ENCODE results near the gene RGS1.
"Not testable (repeated sequence)": the region's sequence is repeated elsewhere in the genome, so short reads cannot be mapped to it uniquely, and the experiment has no call there.

RGS1 gene

DNA sequence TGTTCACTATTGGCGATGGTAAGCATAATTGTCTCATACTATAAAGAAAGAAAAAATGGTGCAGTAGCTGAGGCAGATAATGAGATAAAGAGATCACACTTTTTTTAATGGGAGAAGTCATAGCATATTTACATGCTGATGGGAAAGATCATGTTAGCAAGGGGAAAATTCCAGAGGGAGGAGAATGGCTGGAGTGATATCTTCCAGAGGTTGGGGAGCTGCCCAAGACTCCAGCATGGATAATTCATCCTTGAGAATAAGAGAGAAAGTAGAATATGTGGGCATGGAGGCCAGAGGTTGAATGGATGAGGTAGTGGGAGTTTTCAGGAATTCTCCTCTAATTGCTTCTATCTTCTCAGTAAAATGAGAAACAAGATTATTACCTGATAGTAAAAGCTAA lies 45.8 kb upstream of the RGS1 start:
- Histone ChIP-seq H2AFZ (ENCODE audit: low read length) (peak overlapping the region; percentile 79), H3K4me1 (ENCODE audit: control insufficient read depth in 2 of 2, insufficient read depth in 1 of 2, low read depth in 1 of 2, low read length in 2 of 2) (peaks cover 0 to 5% of the 10 kb centered on the region in 2 donors), H3K36me3 (replicated peaks in 1 of 2; ENCODE audit: control insufficient read depth in 2 of 2, insufficient read depth in 2 of 2, low read length in 2 of 2) (no peaks in the 10 kb centered on the region), H3K4me2 (ENCODE audit: insufficient read depth, low read length, poor library complexity, severe bottlenecking) (no peak overlapping the region), H2AK5ac (ENCODE audit: low read depth, low read length) (no peak overlapping the region), H2BK120ac (ENCODE audit: low read depth, low read length) (no peak overlapping the region), H3K27me3 (ENCODE audit: control insufficient read depth in 3 of 3, insufficient read depth in 3 of 3, low read depth in 1 of 3, low read length in 3 of 3) (no peaks in the 10 kb centered on the region), H3K27ac (replicated peaks; ENCODE audit: low read length) (no peak overlapping the region), H2BK5ac (ENCODE audit: low read length) (no peak overlapping the region), H3K9me3 (replicated peaks in 1 of 2; ENCODE audit: control insufficient read depth in 2 of 2, insufficient read depth in 1 of 2, low read depth in 1 of 2, low read length in 2 of 2) (no peaks in the 10 kb centered on the region), H4K91ac (ENCODE audit: low read depth, low read length, poor library complexity) (no peak overlapping the region), H2BK12ac (ENCODE audit: low read length) (no peak overlapping the region), H3K4me3 (ENCODE audit: low read length in 2 of 2) (no peak overlapping the region), H3K4ac (ENCODE audit: low read length) (no peak overlapping the region), H2BK15ac (ENCODE audit: low read length) (no peak overlapping the region), H4K8ac (ENCODE audit: low read depth, low read length) (no peak overlapping the region), H3K9ac (ENCODE audit: low read depth, low read length, poor library complexity) (no peak overlapping the region), H3K14ac (ENCODE audit: low read length) (no peak overlapping the region), H3K23ac (ENCODE audit: low read depth, low read length, poor library complexity) (no peak overlapping the region), H3K18ac (ENCODE audit: low read length) (no peak overlapping the region), H3K79me1 (ENCODE audit: low read depth, low read length) (no peaks in the 10 kb centered on the region)
- WGBS, 2 donors (ENCODE audit: extremely low coverage in 2 of 2, insufficient read length in 2 of 2, insufficient replicate concordance in 1 of 2) = no CpG with 5 or more reads among the region's 1 CpG
- no peak for DNase-seq (ENCODE audit: low spot score)

DNA sequence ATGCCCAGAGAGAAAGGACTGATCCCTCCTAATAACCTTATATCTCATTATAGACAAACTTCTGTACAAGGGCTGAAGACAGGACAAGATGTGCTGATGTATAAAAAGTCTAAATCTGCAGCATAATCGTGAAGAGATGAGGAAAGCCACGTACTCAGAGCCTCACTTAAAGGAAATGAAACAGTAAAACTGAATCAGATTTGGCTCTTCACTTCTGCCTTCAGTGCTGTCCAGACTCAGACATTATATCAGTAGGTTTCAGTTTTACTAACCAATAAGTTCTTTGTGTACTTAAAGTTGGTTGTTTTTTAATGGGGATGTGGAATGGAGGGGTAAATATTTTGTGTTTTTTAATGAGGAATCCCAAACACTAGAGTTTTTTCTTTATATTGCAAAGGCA lies 45.3 kb upstream of the RGS1 start:
- Histone ChIP-seq H3K79me1 (ENCODE audit: low read depth, low read length) (no peaks in the 10 kb centered on the region), H2AK5ac (ENCODE audit: low read depth, low read length) (no peak overlapping the region), H3K4ac (ENCODE audit: low read length) (no peak overlapping the region), H3K18ac (ENCODE audit: low read length) (no peak overlapping the region), H3K9me3 (replicated peaks in 1 of 2; ENCODE audit: control insufficient read depth in 2 of 2, insufficient read depth in 1 of 2, low read depth in 1 of 2, low read length in 2 of 2) (no peaks in the 10 kb centered on the region), H4K91ac (ENCODE audit: low read depth, low read length, poor library complexity) (no peak overlapping the region), H2AFZ (ENCODE audit: low read length) (peak overlapping the region; percentile 79), H3K4me3 (ENCODE audit: low read length in 2 of 2) (no peak overlapping the region), H3K4me1 (ENCODE audit: control insufficient read depth in 2 of 2, insufficient read depth in 1 of 2, low read depth in 1 of 2, low read length in 2 of 2) (peaks cover 0 to 5% of the 10 kb centered on the region in 2 donors), H3K27me3 (ENCODE audit: control insufficient read depth in 3 of 3, insufficient read depth in 3 of 3, low read depth in 1 of 3, low read length in 3 of 3) (no peaks in the 10 kb centered on the region), H2BK12ac (ENCODE audit: low read length) (no peak overlapping the region), H4K8ac (ENCODE audit: low read depth, low read length) (no peak overlapping the region), H3K27ac (replicated peaks; ENCODE audit: low read length) (no peak overlapping the region), H3K9ac (ENCODE audit: low read depth, low read length, poor library complexity) (no peak overlapping the region), H3K36me3 (replicated peaks in 1 of 2; ENCODE audit: control insufficient read depth in 2 of 2, insufficient read depth in 2 of 2, low read length in 2 of 2) (no peaks in the 10 kb centered on the region), H3K14ac (ENCODE audit: low read length) (no peak overlapping the region), H2BK120ac (ENCODE audit: low read depth, low read length) (no peak overlapping the region), H2BK15ac (ENCODE audit: low read length) (no peak overlapping the region), H3K23ac (ENCODE audit: low read depth, low read length, poor library complexity) (no peak overlapping the region), H2BK5ac (ENCODE audit: low read length) (no peak overlapping the region), H3K4me2 (ENCODE audit: insufficient read depth, low read length, poor library complexity, severe bottlenecking) (no peak overlapping the region)
- no CpG with 5 or more reads among the region's 2 CpGs for WGBS, 2 donors (ENCODE audit: extremely low coverage in 2 of 2, insufficient read length in 2 of 2, insufficient replicate concordance in 1 of 2)
- no peak for DNase-seq (ENCODE audit: low spot score)

DNA sequence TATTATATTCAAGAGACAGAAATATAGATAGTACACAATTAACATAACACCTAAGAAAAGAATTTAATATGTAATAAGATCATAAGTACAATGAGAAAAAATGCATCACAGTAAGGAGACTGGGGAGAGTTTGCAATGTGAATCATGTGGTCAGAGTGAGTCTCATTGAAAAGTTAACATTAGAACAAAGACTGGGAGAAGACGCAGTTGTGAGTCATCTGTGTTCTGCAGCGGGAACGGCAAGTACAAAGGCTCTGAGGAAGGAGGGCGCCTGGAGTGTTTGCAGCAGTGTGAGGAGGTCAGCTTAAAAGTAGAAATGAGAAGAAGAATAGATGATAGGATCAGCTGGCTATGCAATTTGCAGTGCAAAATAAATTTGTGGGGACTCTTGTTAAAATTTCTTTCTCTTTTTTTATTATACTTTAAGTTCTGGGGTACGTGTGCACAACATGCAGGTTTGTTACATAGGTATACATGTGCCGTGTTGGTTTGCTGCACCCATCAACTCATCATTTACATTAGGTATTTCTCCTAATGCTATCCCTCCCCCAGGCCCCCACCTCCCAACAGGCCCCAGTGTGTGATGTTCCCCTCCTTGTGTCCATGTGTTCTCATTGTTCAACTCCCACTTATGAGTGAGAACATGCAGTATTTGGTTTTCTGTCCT lies 44.4 kb upstream of the RGS1 start:
- H2BK120ac ChIP-seq (ENCODE audit: low read depth, low read length); H3K14ac ChIP-seq (ENCODE audit: low read length); H3K18ac ChIP-seq (ENCODE audit: low read length); H3K27me3 ChIP-seq (ENCODE audit: control insufficient read depth in 3 of 3, insufficient read depth in 3 of 3, low read depth in 1 of 3, low read length in 3 of 3); H4K8ac ChIP-seq (ENCODE audit: low read depth, low read length); H3K27ac ChIP-seq (replicated peaks; ENCODE audit: low read length); H3K4me2 ChIP-seq (ENCODE audit: insufficient read depth, low read length, poor library complexity, severe bottlenecking); H3K79me1 ChIP-seq (ENCODE audit: low read depth, low read length); DNase-seq (ENCODE audit: low spot score); H3K4me1 ChIP-seq (ENCODE audit: control insufficient read depth in 2 of 2, insufficient read depth in 1 of 2, low read depth in 1 of 2, low read length in 2 of 2); H3K9ac ChIP-seq (ENCODE audit: low read depth, low read length, poor library complexity); H3K4ac ChIP-seq (ENCODE audit: low read length); H2BK5ac ChIP-seq (ENCODE audit: low read length); H2BK15ac ChIP-seq (ENCODE audit: low read length); H3K9me3 ChIP-seq (replicated peaks in 1 of 2; ENCODE audit: control insufficient read depth in 2 of 2, insufficient read depth in 1 of 2, low read depth in 1 of 2, low read length in 2 of 2); H2BK12ac ChIP-seq (ENCODE audit: low read length); H2AK5ac ChIP-seq (ENCODE audit: low read depth, low read length); H3K36me3 ChIP-seq (replicated peaks in 1 of 2; ENCODE audit: control insufficient read depth in 2 of 2, insufficient read depth in 2 of 2, low read length in 2 of 2); H3K4me3 ChIP-seq (ENCODE audit: low read length in 2 of 2); H4K91ac ChIP-seq (ENCODE audit: low read depth, low read length, poor library complexity); H3K23ac ChIP-seq (ENCODE audit: low read depth, low read length, poor library complexity): not testable (repeated sequence)
- H2AFZ ChIP-seq (ENCODE audit: low read length) = peak overlapping the region; percentile 4
- no CpG with 5 or more reads among the region's 6 CpGs for WGBS, 2 donors (ENCODE audit: extremely low coverage in 2 of 2, insufficient read length in 2 of 2, insufficient replicate concordance in 1 of 2)

DNA sequence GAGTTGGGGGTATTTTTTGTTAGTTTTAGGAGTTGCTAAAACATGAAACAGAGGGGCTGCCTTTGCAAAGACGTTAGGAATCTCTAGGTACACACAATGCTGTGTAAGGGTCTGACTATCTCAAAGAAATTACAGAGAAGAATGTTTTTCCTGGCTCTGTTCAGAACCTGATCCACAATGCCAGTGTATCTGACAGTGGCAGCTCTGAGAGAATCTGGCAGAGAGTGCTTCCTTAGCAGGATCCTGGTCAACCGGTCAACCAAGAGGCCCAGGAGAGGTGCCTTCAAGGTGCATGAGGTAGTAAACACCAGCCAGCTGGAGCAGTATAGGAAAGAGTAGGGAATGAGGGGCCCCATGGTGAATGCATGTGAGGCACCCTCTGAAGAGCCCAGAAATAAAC lies 40.9 kb upstream of the RGS1 start:
- Histone ChIP-seq H4K91ac (ENCODE audit: low read depth, low read length, poor library complexity) (no peak overlapping the region), H3K9ac (ENCODE audit: low read depth, low read length, poor library complexity) (no peak overlapping the region), H3K4ac (ENCODE audit: low read length) (no peak overlapping the region), H2AK5ac (ENCODE audit: low read depth, low read length) (no peak overlapping the region), H3K4me1 (ENCODE audit: control insufficient read depth in 2 of 2, insufficient read depth in 1 of 2, low read depth in 1 of 2, low read length in 2 of 2) (peaks cover 0 to 15% of the 10 kb centered on the region in 2 donors), H4K8ac (ENCODE audit: low read depth, low read length) (no peak overlapping the region), H3K9me3 (replicated peaks in 1 of 2; ENCODE audit: control insufficient read depth in 2 of 2, insufficient read depth in 1 of 2, low read depth in 1 of 2, low read length in 2 of 2) (peaks cover 0 to 3% of the 10 kb centered on the region in 2 donors), H2BK15ac (ENCODE audit: low read length) (no peak overlapping the region), H3K79me1 (ENCODE audit: low read depth, low read length) (no peaks in the 10 kb centered on the region), H2BK120ac (ENCODE audit: low read depth, low read length) (no peak overlapping the region), H3K4me2 (ENCODE audit: insufficient read depth, low read length, poor library complexity, severe bottlenecking) (no peak overlapping the region), H3K27ac (replicated peaks; ENCODE audit: low read length) (no peak overlapping the region), H3K18ac (ENCODE audit: low read length) (no peak overlapping the region), H2BK5ac (ENCODE audit: low read length) (no peak overlapping the region), H3K14ac (ENCODE audit: low read length) (no peak overlapping the region), H2BK12ac (ENCODE audit: low read length) (no peak overlapping the region), H3K4me3 (ENCODE audit: low read length in 2 of 2) (no peak overlapping the region), H3K27me3 (ENCODE audit: control insufficient read depth in 3 of 3, insufficient read depth in 3 of 3, low read depth in 1 of 3, low read length in 3 of 3) (no peaks in the 10 kb centered on the region), H2AFZ (ENCODE audit: low read length) (peak overlapping the region; percentile 61), H3K23ac (ENCODE audit: low read depth, low read length, poor library complexity) (no peak overlapping the region), H3K36me3 (replicated peaks in 1 of 2; ENCODE audit: control insufficient read depth in 2 of 2, insufficient read depth in 2 of 2, low read length in 2 of 2) (no peaks in the 10 kb centered on the region)
- DNase-seq (ENCODE audit: low spot score) = no peak
- no CpG with 5 or more reads among the region's 2 CpGs for WGBS, 2 donors (ENCODE audit: extremely low coverage in 2 of 2, insufficient read length in 2 of 2, insufficient replicate concordance in 1 of 2)
